NCI-H1436 treated with DMSO at 0.1 percent for 48 hours (cell line): Measurements from ENCODE around the gene FERMT1.

Experiments
- DNase-seq: peaks from one replicate; lab custom pipeline; 2025; lab: John Stamatoyannopoulos, UW

Gene FERMT1, protein sequence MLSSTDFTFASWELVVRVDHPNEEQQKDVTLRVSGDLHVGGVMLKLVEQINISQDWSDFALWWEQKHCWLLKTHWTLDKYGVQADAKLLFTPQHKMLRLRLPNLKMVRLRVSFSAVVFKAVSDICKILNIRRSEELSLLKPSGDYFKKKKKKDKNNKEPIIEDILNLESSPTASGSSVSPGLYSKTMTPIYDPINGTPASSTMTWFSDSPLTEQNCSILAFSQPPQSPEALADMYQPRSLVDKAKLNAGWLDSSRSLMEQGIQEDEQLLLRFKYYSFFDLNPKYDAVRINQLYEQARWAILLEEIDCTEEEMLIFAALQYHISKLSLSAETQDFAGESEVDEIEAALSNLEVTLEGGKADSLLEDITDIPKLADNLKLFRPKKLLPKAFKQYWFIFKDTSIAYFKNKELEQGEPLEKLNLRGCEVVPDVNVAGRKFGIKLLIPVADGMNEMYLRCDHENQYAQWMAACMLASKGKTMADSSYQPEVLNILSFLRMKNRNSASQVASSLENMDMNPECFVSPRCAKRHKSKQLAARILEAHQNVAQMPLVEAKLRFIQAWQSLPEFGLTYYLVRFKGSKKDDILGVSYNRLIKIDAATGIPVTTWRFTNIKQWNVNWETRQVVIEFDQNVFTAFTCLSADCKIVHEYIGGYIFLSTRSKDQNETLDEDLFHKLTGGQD

DNA sequence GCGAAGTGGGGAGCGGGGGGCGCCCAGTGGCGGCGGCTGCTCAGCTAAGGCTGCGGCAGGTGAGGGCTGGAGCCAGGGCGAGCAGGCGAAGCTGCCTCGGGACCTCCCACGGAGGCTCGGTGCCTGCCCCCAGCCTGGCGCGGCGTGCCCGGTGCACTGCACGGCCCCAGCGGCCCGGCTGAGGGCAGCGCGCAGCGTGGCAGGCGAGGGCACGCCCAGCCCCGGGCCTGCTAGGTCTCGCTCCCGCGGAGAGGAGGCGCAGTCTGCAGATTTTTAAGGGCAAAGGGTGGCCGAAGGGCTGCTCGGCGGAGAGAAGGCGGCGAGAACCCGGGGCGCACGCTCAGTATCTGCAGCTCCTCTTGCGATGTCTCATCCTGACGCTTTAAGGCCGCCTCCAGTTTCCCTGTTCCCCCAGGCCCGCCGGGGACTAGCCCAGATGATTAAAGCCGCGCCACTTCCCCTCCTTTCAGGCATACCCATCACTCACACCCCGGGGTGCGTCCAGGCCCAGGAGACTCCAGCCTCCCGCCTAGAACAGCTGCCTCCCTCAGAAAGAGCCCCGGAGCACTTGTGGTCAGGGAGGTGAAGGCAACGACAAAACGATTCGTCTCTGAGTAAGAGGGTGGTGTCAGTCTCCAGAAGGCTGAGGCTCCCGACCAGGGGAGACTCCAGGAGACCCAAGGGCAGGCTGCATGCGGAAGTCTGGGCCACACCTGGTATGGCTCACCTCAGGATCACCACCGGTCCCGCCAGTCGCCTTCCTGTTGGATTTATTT is at the start of gene FERMT1:
TSS of gene FERMT1 (minus strand) at position 158 of the 776 bp plus-strand sequence. CDS start 3,476 bp downstream, outside the sequence.
- DNase-seq, result no peak

DNA sequence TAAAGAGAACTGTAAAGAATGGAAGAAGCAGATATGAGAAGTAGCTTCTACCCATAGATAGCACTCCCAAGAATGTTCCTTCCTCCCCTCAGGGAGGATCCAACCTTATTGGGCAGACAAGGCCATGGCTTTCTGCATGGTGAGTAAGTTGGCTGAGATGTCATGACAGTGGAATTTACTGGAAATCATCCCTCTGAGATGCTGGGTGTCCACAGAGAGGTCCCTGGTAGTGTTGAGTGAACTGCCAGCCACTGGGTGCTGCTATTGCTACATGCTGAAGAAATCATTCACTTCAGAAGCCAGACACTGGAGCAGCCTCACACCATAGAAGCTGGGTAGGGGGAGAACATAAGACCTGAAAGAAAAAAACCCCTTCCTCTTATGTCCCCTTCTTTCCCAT is 46.4 kb upstream of the FERMT1 start:
- no peak for DNase-seq

DNA sequence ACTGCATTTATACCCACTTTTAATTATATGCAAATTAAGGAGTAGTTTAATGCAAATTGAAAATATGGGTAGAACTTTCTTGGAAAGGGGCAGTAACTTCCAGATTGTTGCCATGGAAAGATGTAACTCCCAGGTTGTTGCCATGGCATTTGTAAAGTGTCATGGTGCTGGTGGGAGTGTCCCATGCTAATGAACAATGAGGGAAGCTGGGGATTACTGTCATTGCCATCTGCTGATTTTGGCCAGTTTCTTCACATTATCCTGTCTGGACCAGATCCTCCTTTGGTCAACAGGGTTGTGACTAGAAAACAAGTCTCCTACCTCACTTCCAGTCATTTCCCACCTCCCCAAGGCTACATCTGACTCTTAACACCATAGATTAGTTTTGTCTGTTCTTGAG is 45.4 kb upstream of the FERMT1 start:
- no peak for DNase-seq

DNA sequence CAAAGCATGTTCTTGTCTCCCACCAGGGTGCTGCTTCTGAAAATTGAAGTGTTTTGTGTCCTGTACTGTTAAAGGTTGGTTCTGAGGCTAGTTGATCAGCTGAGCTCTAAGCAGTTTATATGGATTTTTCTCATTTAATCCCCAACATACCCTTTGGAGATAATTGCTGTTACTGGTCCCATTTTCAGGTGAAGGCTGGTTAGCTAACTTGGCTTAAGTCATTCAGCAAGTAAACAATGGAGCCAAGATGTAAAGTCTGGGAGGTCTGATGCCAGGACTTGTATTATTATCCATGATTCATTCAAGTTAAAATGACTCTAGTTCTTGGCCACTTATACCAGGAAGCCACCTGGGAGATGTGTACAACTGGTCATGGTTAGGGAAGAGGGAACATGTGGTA is 42.5 kb upstream of the FERMT1 start:
- no peak for DNase-seq

DNA sequence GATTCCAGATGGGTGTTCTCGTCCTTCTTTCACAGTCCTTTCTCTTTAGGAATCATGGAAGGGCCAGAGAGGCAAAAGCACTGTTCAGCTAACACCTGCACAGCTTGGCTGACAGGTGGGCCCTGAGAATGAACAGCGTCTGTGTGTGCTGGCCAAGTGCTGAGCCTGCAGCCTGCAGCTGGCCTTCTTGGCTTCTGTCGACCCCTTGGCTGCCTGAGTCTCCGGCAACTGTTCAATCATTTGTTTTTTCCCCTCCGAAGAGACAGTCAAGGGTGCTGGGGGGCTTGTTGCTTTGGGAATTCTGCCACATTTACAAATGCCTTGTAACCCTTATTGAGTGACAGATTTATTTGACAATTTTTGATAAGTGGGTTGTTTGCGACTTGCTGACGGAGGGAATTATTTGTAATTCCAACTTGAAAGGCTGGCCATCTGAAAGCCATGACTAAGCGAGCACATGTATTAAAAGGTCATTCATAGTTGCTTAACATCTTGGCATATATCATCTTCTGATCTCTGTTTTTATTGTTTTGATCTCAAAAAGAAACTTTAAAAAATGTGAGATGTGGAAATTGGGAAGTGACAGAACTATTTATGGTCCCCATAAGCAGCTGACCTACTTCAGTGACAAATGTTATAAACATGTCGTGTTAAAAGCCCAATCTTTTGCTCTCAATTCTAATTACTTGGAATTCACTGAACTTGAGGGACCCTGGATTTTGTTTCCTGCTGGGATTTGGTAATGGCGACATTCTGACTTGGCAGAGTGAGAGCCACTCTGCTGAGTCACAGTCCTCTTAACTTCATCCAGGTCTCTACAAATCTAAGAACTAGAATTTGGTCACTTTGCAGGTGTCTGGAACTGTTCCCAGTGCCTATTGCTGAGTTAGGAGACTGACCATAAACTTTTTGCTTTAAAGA is 41.9 kb upstream of the FERMT1 start:
- no peak for DNase-seq

DNA sequence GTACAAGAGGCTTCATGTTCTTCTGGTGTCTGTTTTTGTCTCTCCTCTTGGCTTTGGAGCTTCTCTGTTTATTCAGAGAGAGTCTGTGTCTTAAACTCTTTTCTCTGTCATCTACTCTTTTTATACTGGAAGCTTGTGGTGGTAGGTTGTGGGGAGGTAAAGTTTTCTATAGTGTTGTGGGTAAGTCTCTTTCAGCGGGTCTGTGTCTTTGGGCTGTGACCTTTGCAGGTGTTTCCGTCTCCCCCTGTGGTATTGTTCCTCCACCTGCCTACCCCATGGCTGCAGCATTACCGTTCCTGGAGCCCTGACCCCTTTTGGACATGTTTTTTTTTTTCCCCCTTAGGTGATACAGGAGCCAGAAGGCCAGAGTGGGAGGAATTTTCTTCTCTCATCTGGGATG is 37.9 kb upstream of the FERMT1 start:
- DNase-seq, result no peak

DNA sequence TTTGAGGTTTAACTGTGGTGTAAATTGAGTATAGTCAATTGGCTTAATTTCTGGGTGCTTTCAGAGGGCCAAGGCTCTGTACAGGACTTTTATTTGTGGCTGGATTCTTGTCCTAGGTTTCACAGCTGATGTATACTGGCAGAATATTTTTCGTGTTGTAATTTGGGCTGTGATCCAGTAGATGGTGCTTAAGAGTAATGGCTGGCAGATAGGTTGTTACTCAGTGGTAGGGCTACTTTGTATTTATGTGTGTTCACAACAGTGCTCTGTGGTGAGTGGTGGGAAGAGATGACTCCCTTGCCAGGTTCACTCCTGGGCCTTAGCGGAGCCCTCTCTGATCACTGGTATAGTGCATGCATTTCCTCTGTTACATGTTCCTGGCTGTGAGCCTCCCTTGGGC is 34.5 kb upstream of the FERMT1 start:
- no peak for DNase-seq

DNA sequence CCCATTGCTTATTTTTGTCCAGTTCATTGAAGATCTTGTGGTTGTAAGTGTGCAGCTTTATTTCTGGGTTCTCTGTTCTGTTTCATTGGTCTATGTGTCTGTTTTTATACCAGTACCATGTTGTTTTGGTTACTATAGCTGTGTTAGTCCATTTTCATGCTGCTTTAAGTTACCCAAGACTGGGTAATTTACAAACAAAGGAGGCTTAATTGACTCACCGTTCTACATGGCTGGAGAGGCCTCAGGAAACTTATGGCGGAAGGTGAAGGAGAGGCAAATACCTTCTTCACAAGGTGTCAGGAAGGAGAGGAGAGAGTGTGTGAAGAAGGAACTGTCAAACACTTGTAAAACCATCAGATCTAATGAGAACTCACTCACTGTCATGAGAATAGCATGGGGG is 29.9 kb upstream of the FERMT1 start:
- DNase-seq, result no peak

DNA sequence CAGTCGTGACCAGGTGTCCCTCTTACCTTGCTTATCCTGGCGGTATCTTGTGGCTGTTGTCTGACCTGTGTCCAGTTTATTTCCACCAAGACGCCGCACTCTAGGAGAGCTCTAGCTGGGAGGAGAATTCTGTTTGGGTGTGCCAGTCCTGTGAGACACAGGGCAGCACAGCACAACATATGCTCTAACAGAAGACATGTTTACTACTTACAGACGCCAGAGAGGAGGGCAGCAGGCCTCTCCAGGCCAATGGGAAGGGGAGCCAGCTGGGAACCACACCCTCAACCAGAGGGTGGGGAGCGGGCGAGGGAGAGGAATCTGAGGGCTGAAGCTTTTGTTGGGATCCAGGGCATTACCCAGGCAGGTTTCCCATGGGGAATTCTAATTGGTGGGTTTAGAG is 25.2 kb upstream of the FERMT1 start:
- DNase-seq, result no peak

DNA sequence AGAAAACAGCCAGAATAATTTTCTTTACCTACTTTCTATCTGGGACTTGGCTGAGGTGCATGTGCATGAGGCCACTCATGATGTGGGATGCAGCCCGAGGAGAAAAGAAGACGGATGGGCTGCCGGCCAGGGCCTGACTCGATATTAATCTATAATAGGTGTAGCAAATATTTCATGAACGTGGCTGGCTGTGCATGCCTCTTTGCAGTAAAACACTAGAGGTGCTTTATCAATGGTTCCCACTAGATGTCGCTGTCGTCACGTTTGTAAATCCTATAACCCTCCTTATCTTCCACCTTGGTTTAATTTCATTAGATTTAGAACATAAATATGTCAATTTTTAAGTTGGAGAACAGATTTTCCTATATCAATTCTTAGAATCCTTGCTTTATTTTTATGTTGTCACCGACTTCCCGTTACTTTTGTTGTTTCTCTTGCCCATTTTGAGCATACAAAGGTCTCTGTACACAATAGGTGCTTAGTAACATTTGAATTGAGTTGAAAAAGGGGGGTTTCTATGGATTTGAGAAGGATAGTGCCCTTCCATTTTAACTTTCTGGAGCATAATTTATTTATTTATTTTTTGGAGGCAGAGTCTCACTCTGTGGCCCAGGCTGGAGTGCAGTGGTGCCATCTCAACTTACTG is 19.6 kb upstream of the FERMT1 start:
- DNase-seq, result no peak

DNA sequence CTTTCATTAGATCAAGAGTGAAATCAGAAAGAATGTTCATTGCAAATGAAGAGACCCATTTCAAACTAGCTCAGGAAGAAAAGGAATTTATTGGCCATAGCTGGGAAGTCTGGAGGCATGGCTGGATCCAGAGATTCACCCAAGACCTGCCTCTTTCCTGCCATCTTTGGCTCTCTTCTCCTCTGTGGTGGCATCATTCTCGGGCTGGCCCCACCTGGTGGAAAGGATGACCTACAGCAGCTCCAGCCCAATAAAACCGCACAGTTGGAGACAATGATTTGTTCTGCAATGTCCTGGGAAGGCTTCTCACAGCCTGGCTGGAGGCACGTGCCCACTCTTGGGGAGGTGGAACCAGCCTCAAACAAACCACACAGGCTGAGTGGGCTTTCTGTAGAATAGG is 18.1 kb upstream of the FERMT1 start:
- no peak for DNase-seq

DNA sequence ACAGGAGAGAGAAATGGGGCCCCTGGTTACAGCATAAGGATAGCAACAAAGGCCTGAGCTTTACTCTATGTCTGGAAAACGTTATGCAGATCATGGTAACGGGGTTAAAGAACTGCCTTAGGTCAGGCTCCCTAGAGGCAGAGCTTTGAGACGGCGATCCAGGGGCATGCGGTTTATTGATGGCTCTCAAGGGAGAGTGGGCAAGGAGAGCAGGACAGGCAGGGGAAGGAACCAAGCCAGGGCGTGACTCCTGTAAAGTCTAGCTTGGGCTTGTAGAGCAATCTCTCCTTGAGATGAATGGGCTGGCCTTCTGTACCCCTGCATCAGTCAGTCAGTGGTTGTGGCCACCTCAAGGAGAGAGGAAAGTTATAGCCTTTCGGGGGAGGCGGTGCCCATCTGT is 12.5 kb upstream of the FERMT1 start:
- DNase-seq, result no peak

DNA sequence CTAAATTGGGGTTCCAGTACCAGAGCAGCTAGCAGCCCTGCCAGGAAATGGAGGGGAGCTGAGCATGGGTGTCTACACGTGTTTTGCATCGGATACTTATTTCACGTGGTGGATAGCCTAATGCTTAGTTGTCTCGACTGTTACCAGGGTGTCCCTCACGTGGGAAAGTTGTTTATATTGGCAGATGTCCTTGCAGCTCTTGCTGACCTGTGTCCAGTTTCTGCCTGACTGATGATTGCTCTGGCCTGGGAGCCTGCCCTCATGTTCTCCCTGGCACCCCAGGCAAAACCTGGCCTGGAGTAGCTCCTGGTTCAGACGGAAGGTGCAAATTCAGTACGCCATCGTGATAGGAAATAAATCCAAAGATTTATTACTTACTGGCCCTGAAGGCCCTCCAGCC is 11.8 kb upstream of the FERMT1 start:
- DNase-seq, result no peak

DNA sequence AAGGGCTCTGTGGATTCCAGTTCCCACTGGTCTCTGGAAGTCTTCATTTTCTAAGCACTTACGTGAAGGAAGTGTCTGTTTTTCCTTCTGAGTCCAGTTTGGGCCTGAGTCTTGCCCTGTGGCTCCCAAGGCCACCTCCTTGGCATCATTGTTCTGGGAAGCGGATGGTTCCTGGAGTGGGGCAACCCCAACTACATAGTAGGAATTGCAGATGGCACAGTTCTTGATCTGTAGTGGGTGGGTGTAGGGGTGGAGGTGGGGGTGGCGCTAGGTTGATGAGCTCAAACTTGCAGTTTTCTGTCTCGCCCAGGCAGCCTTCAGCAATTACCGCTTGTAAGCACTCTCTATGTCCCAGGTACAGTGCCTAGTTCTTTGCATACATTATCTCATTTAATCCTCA is 7.2 kb upstream of the FERMT1 start:
- DNase-seq, result no peak

DNA sequence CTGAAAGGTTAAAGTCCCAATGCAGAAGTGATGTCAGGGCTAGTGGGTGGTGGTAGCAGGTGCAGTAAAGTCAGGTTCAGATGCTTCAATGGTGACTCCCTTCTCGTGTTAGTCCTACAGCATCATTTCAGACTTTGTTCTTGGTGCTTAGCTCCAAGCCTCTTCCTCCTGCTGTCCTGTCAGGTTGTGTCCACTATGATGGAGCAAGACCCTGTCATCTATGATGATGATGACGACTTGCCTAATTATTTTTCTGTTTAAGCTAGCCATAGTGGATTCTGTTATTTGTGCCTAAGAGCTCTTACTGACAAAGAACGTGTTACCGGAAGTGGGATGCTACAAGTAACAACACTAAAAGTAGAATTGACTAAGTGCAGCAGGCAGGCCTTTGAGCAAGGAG is 5.0 kb upstream of the FERMT1 start:
- DNase-seq, result no peak

DNA sequence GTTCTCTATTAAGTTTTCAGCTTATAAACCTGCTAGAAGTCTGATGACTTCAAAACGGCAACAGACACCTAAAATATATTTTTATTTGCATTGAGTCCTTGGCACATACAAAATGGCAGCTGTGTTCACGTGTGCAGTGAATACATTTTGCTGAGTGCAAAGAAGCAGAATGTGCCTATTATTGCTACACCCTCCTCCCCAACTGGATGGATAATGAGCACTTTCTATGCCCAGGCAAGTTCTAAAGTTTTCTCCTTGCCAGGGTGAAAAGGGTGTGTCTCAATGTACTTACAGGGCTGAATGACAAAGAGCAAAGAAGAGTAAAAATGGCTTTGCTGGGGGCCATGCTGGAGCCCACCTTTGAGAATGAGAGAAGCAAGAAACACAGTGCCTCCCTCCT is 4.0 kb upstream of the FERMT1 start:
- no peak for DNase-seq

DNA sequence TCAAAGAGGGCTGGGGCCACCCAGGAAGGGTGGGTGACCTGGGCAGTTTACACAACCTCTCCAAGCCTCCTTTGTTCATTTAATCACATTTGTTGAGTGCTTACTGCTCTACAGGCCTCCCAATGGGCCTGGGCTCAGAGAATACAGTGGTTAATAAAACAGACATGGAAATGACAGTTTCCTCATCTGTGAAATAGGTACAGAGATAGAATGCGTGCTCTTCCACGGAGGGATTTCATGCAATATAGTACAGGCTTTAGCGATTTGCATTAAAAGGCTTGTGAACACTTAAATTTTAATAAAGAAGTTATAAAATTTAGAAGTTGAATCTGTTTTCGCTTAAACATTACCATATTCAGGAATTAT is 802 bp upstream of the FERMT1 start:
- no peak for DNase-seq

DNA sequence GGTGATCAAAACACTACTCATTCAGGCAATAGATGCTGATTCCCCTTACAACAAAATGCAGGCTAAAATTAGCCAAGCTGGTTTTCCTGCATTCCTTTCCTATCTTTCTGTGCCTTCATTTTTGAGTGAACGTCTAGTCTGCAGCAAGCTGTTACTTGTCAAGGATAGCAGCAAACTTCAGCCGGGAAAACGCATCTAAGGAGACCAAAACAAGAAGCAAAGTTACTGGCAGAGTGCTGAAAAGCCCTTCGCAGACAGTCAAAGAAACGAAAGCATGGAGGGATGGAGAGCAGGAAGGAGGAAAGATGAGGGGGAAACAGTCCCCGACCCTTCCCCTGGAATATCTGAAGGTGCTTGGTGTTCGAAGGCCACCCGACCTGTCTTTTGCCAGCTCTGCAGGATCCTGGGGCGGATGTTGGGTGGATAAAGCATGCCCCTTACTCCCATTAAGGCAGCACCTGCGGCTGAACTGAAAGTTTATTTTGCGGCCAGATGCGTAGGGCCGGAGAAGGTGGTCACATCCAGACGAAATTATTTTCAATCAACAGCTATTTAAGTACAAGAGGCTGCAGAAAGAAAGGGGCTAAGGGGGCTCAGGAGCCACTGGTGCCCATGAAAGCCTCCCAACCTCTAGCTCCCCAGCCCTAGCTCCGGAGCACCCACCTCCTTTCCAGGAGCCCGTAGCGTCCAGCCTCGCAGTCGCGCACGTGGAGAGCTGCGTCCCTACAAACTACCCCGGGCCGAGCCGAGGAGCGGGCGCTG is 538 bp downstream of the FERMT1 start:
- DNase-seq, result no peak

DNA sequence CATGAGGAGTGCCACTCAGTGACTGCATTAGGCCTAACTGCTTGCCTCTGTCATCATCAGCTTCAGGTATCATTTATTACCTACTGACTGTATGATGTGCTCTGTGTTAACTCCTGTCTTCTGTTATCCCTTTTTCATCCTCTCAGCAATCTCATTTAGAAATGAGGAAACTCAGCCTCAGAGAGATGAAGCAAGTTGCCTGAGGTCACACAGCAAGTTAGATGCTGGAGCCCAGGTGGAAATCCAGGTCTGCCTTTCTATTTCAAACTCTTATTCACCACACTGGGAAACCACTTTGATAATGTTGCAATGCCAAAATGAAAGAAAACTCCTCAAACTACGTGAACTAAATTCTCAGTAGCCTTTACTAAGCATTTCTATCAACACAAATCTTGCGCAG is 1.3 kb downstream of the FERMT1 start:
- no peak for DNase-seq

DNA sequence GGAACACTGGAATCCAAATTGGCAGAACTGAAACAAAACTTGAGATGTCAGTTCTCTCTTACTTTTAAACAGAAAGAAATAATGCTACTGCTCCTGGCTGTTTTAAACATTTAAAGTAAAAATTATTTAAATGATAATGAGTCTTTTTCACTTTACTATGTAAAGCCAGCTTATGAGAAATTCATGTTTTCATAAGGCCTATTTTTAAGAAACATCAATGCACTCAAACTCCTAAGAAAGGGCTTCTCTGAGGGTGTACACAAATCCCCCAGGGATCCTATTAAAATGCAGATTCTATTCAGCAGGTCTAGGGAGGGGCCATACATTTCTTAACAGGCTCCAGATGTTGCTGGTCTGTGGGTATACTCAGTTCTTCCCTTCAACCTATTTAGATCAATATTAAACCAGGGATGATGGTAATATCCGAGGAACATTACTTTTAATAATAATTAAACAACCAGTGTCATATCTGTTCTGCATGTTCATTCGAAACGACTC is 2.3 kb downstream of the FERMT1 start:
- DNase-seq, result no peak

DNA sequence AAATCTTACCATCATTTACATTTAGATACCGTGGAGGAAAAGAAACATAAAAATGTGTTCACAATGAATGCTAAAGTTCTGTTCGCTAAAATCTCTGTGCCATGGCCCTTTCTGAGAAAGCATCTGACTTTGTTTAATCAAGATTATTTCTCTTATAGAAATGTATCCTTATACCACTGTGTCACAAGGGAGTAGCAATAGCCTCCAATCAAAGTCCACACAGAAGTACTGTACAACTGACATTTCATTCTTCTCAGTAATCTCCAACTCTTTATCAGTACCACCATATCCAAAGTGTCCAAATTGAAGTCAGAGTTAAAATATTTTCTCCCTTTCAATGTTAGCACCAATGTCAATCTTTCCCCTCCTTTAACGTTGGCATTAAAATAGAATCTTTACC is 6.1 kb downstream of the FERMT1 start:
- DNase-seq, result no peak
